Measurements from ENCODE around the gene PLCL1.

DNA sequence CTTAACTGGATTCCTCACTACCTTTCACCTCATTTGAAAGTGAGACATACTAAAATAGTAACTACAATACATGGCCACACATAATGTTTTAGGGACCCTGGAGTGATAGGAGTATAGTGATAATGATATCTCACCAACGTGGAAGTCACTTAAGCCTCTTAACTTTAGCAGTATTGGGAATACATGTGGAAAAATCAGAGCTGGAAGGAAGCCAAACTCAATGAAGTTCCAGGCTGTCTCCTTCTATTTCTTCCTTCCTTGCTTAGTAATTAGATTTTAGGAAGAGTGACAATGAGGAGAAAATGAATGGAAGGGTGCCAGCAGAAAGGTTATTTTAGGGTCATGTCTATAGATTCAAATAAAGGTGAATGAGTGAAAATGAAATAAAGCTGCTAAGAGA lies 387.3 kb downstream of the PLCL1 start:
- TF ChIP-seq, protein P1, sequence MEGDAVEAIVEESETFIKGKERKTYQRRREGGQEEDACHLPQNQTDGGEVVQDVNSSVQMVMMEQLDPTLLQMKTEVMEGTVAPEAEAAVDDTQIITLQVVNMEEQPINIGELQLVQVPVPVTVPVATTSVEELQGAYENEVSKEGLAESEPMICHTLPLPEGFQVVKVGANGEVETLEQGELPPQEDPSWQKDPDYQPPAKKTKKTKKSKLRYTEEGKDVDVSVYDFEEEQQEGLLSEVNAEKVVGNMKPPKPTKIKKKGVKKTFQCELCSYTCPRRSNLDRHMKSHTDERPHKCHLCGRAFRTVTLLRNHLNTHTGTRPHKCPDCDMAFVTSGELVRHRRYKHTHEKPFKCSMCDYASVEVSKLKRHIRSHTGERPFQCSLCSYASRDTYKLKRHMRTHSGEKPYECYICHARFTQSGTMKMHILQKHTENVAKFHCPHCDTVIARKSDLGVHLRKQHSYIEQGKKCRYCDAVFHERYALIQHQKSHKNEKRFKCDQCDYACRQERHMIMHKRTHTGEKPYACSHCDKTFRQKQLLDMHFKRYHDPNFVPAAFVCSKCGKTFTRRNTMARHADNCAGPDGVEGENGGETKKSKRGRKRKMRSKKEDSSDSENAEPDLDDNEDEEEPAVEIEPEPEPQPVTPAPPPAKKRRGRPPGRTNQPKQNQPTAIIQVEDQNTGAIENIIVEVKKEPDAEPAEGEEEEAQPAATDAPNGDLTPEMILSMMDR (IDR thresholded peaks at IDR 0.05), result no peak
- no peak for TF ChIP-seq ZFX (IDR thresholded peaks at IDR 0.05; ENCODE audit: borderline replicate concordance)

Data from 22Rv1 (cell line).